ENCODE results near the gene ICA1.
"Not testable (repeated sequence)": the region's sequence is repeated elsewhere in the genome, so short reads cannot be mapped to it uniquely, and the experiment has no call there.

Gene ICA1

GRCh38 chr7:8254667-8255066 is 7.3 kb downstream of the ICA1 start:
- TF ChIP-seq CTCF (IDR thresholded peaks at IDR 0.05; ENCODE audit: borderline replicate concordance, insufficient read depth, low read depth, low read length), result no peak
- no peak overlapping the region for H3K4me3 ChIP-seq (ENCODE audit: low read depth, low read length)

DNA sequence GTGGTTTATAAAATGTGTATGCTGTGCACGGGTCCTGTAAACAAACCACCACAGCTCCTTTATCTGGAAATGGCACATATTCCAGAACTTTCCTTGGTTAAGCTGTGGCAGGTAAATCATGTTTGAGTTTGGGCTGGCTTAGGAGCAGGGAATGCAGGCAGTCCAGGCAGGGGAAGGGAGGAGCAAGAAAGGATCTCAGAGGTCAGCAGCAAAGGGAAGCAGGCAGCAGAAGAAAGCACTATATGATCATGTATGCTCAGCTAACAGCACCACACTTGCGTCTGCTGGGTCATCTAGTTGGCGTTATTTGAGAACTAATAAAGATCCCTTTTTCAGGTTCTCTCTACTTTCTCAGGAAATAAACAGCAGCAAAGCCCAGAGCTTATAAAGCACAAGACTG is 7.8 kb downstream of the ICA1 start:
- no peak overlapping the region for H3K4me3 ChIP-seq (ENCODE audit: low read depth, low read length)
- TF ChIP-seq CTCF (IDR thresholded peaks at IDR 0.05; ENCODE audit: borderline replicate concordance, insufficient read depth, low read depth, low read length), result no peak

- H3K4me3 ChIP-seq (ENCODE audit: low read depth, low read length), result no peak overlapping the region
- TF ChIP-seq CTCF (IDR thresholded peaks at IDR 0.05; ENCODE audit: borderline replicate concordance, insufficient read depth, low read depth, low read length), result no peak
These were observed 10.8 kb downstream of the ICA1 start for GRCh38 chr7:8251195-8251594.

DNA sequence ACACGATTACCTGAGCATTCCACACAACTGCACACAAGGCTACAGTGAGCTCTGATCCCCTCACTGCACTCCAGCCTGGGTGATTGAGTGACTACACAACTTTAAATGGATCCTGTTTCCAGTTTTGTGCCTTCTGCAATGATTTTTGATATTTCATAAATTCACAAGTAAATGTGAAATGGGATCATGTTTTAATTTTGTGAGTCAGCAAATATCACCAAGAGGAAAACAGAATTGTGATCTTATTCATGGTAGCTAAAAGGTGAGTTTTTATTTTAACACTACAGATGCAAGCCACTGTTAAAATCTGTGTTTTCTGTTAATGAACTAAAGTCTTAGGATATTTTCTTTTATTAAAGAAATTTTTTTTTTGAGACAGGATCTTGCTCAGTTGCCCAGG is 11.4 kb downstream of the ICA1 start:
- TF ChIP-seq CTCF (IDR thresholded peaks at IDR 0.05; ENCODE audit: borderline replicate concordance, insufficient read depth, low read depth, low read length), result no peak
- H3K4me3 ChIP-seq (ENCODE audit: low read depth, low read length), result no peak overlapping the region

DNA sequence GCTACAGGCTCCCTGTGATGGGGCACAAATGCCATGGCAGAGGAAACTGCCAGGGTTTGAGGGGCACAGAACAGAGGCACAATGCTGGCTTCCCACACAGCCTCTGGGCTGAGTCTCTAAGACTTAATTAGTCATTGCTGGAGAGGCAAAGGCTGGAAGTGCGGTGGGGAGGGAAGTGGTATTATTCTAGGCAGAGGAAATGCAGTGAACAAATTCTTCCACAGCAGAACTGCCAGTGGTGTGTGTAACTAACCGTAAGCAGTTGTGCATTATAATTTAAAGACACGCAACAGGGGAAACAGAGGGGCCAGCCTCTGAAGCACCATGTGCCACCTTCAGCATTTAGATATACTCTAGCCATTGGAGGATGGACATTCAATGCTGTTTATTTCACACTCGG is 12.8 kb downstream of the ICA1 start:
- TF ChIP-seq CTCF (IDR thresholded peaks at IDR 0.05; ENCODE audit: borderline replicate concordance, insufficient read depth, low read depth, low read length), result no peak
- H3K4me3 ChIP-seq (ENCODE audit: low read depth, low read length), result no peak overlapping the region

GRCh38 chr7:8246020-8246419 is 15.9 kb downstream of the ICA1 start:
- no peak overlapping the region for H3K4me3 ChIP-seq (ENCODE audit: low read depth, low read length)
- TF ChIP-seq CTCF (IDR thresholded peaks at IDR 0.05; ENCODE audit: borderline replicate concordance, insufficient read depth, low read depth, low read length), result no peak

DNA sequence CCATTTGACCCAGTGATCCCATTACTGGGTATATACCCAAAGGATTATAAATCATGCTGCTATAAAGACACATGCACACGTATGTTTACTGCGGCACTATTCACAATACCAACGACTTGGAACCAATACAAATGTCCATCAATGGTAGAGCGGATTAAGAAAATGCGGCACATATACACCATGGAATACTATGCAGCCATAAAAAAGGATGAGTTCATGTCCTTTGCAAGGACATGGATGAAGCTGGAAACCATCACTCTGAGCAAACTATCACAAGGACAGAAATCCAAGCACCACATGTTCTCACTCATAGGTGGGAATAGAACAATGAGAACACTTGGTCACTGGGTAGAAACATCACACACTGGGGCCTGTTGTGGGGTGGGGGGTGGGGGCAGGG is 16.9 kb downstream of the ICA1 start:
- not testable (repeated sequence) for H3K4me3 ChIP-seq (ENCODE audit: low read depth, low read length)

DNA sequence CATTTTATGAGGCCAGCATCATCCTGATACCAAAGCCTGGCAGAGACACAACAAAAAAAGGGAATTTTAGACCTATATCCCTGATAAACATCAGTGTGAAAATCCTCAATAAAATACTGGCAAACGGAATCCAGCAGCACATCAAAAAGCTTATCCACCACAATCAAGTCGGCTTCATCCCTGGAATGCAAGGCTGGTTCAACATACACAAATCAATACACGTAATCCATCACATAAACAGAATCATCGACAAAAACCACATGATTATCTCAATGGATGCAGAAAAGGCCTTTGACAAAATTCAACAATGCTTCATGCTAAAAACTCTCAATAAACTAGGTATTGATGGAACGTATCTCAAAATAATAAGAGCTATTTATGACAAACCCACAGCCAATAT is 18.9 kb downstream of the ICA1 start:
- H3K4me3 ChIP-seq (ENCODE audit: low read depth, low read length), result not testable (repeated sequence)

DNA sequence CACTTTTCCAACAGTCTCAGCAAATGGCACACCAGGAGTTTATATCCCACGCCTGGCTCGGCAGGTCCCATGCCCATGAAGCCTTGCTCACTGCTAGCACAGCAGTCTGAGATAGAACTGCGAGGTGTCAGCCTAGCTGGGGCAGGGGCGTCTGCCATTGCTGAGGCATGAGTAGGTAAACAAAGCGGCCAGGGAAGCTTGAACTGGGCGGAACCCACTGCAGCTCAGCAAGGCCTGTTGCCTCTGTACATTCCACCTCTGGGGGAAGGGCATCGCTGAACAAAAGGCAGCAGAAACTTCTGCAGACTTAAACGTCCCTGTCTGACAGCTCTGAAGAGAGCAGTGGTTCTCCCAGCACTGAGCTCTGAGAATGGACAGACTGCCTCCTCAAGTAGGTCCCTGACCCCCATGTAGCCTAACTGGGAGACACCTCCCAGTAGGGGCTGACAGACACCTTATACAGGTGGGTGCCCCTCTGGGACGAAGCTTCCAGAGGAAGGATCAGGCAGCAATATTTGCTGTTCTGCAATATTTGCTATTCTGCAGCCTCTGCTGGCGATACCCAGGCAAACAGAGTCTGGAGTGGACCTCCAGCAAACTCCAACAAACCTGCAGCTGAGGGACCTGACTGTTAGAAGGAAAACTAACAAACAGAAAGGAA is 22.1 kb downstream of the ICA1 start:
- not testable (repeated sequence) for H3K4me3 ChIP-seq (ENCODE audit: low read depth, low read length)

Data from GM12875 (cell line).